8988T (cell line): ENCODE data around the gene KCNMA1.

ENCODE experiments used
- DNase-seq: peaks from one replicate; pipeline ENCODE4 v3.0.0; 2011

The KCNMA1 gene

DNA sequence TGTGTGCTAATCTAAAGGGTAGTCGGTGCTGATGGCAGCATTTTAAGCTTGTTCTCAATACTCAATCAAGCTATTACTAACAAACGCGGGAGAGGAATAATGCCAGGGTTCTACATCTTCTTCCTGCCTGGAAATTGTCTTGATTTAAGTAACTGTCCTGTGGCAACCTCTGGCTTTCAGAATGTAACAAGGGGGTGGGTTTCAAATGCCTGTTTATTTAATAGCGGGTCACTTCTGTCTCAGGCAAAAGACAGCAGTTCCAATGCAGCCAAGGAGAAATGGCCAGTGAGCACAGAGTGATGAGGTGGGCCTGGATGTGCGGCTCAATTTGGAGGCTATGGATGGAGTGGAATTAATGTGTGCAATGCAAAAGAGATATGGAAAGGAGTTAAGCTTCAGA lies 692.4 kb downstream of the KCNMA1 start:
- no peak for DNase-seq

DNA sequence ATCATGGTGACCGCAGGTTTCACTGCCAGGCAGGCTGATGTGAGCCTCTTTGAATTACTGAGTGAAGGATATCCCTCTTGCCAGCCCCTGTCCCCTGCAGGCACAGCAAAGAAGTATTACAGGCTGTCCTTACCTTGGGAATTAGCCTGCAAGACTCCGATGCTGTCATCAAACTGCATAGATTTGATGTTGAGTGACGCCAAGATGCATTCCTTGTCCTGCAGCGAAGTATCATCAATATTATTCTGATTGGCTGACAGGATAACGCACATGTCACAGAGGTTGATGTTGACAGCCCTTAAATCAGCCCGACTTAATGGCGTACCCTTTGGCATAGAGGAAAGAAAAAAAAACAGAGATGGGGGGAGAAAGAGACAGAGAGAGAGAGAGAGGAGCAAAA lies 693.0 kb downstream of the KCNMA1 start:
- DNase-seq = no peak

DNA sequence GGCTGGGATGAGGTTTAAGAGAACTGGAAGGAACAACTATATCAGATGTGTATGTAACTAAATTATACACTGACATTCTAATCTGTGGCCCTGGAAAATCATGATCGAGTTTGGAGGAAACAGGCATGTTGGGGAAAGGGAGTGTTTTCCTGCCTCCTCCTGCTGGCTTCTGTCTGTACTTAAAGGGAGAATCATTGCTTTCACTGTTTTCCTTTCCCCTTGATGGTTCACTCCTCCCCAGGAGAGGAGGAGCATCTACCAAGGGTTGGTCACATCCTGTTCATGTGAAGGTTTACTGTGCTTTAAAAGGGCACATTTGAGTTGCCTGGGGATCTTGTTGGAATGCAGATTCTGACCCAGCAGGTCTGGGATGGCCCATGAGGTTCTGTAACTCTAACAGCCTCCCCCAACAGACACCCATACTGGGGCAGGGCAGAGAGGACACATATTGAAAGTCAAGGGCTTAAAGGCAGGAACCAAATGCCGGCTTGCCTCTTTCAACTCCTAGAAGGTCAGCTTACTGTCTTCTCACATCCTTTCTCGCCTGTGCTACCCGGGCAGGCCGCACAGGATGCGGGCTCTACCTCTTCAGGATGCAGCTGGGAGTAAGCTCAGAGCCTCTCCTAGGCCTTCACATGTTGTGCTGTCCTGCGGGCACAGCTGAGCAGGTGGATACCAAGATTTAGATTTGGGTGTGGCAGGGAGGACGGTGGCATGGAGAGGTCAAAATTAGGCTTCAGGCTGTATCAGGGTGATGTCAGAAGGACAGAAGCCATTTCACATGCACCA lies 694.8 kb downstream of the KCNMA1 start:
- DNase-seq = no peak

DNA sequence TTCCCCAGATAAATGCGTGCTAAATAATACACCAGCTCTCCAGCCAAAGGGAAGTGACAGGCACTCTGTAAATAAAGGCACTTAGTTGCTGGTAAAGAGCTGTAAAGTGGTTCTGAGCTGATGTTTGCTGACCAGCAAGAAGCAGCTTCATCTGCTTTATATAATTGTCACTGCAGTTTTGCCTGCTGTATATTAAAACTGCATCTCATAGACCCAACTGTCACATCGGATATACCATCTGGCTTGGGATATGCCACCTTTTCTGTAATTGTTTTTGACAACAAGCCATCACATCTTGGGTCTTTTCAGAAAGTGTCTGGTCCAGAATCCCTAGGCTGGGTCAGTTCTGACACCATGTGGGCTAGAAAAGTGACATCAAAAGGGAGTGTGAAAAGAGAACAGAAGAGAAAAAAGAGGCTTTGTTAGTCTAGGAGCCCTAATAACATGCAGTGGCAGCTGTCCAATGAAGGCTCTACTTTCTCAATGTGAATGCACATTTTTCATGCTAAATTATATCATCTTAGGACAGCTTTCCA lies 697.6 kb downstream of the KCNMA1 start:
- no peak for DNase-seq

DNA sequence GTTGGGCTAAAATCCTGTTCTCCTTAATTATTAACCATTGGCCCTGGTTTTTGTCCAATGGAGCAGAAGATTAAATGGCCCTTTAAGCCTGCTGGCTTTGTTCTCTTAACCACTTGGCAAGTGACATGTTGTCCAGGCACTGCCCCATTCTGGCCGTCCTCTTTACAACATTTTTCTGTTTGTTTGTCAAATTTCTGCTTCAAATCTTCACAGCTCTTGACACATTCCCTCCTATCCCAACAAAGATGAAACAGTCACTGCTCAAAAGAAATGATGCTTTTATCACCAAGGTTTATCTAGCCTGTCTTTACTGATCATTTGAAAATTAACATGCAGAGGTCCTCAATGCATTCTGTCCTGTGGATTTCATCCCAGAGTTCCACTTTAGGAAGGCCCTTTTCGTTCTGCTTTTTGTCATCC lies 700.4 kb downstream of the KCNMA1 start:
- DNase-seq = no peak

DNA sequence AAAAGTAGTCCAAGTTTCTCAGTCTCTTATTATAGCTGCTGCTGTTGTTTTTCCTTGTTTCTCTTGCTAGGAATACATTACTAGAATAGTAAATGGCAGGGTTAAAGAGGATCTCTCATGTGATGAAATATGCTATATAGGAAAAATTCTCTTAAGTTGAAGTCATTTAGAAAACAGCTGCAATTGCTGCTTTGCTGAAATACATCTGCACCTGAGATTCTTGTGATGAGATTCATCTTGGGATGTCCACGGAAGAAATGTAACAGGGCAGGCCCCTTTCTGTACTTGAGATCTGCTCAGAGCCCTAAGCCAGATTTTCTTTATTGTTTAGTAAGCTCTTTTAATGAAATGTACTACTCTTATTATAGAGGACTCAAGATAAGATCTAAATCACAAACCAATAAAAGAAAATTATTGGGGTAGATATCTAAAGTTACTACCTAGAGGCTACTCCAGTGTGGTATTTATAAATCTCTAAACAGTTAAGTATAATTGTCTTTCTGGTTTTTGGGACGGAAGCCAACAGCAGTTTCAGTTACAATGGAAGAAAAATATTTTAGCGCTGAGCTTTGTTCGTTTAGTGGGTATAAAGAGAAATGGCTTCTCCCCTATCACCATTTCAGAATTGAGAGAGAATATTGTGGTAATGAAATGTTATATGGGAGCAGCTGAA lies 701.5 kb downstream of the KCNMA1 start:
- DNase-seq = no peak

DNA sequence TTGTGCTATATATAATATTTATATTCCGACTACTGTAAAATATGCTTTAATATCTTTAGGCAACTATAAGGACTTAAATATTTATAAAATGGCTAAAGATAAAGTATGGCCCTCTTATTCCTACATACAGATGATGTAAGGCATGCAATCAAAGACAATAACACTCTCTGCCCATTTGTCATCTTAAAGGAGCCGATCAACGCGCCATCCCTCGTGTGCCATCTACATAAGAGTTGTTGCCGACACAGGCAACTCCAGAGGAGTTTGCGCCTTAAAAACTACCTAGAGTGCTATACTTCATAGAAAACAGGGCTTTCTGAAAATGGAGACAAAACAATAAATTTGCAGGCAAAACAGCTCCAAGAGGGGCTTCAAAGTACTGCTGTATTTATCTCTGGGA lies 709.0 kb downstream of the KCNMA1 start:
- DNase-seq = no peak

DNA sequence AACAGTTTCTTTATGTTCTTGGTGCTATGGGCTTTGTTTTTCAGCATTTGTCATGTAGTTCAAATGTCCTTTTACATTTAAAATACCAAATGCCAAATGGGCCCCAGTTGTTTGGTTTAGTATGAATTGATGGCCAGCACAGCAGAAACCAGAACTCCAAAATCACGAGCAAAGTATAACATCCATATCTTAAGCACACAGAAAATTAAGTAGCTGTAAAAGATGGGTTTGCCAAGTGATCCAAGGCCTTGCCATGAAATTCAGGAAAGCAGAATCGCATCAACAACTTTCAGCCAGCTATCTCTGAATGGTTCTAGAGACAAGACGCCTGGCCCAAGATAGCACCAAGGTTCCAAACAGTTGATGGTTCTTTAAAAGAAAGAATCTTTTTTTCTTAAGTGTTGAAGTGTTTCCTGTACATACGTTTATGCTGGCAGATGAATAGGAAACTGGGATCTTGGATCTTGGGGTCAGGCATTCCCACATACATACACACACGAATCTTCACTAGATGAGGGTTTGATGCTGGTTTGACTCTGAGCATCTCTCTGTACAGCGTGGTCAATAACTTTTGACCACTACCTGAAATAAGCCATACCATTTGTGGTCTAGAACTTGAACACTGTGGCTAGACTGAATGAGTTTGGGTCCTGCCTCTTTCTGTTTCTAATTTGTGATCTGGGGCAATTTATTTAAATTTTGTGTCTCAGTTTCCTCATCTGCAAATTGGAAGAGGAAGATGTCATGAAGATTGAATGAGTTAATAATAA lies 711.8 kb downstream of the KCNMA1 start:
- no peak for DNase-seq

DNA sequence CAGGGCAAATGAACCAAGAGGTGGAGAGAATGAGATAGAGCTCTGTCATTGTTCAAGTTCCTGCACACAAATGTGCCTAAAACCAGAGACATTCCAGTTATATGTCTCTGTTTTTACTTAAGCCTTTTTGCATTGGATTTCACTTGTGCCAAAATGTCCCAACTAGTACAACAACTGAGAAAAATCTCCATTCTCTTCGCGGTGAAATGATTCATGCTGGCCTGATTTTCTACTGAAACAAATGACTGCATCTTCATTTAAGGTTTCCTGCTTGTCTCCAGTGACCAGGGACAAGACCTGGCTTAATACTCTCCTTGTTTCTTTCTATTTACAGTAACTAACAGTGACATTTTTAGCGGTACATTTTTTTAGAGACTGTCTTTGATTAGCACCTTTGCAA lies 714.9 kb downstream of the KCNMA1 start:
- DNase-seq = no peak

DNA sequence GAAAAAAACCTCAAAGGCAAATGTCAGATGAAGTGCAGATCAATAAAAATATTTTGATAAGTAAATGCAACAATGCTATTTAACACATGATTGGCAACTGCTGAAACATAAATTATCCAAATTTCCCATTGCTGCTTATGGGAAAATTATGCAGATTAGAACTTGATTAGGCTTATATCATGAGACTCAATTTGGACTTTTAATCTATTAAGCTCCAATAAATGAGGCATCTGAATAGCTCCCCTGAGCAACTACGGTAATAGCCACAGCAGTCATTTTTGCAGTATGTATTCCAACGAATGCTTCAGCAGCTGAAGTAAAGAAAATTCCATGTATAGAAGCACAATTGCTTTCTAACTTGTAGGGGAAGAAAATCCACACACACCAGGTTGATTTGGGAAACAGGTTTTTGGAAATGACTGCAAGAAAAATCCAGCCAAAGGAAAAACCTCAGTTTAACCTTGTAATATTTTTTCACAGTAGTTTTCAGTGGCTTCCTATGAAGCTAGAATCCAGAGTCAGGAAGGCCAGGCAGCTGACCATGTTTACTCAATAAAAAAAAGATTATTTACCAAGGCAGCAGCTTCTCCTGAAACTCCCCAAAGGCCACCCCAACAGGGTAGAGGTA lies 716.1 kb downstream of the KCNMA1 start:
- DNase-seq = no peak

DNA sequence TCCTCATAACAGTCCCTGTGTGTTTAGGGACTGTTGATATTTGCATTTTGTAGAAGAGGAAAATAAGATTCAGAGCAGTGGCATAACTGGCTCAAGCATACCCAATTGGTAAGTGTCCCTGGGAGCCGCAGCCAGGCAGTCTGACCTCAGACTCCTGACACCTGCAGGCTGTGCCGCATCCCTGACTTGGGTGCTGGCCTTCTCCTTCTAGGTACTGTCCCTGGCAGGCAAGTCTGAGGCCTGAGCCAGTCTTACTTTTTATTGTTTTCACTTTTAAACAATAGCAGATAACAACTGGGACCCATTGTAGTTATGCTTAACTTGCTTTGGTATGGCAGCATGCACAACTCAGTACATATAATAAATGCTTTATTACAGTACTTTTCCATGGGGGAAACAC lies 717.0 kb downstream of the KCNMA1 start:
- DNase-seq = no peak

DNA sequence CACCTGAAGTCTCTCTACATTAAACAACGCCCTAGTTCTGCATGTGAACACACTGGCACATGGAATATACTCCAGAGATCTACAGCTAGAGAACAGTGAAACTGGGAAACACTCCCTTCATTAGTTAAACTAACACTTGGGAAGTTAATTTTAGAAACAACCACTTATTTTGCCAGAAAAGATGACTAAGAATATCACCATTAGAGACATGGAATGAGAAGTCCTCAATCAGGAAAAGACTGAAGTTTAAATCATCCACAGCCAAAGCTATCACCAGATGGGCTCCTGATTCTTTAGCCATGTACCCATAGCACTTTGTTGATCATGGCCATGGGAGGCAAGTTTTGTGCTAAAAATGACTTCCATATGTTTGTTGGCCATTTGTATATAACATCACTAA lies 719.5 kb downstream of the KCNMA1 start:
- DNase-seq = no peak

DNA sequence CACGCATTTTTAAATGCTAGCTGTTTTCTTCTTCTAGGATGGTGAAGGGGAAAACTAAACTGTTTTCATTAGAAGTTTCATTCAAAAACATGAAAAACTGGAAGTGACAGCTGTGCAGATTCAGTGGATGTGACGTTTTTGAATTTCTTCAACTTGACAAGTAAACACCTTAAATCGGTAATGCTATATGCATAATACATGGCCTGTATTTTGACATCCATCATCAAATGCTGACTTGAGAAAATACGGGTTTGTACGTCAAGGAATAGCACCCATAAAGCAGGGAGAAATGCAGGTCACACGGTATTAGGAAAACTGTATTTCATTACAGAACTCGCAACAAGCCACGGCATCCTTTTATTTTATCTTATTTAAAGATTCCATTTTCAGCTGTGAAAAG lies 720.5 kb downstream of the KCNMA1 start:
- DNase-seq = no peak

DNA sequence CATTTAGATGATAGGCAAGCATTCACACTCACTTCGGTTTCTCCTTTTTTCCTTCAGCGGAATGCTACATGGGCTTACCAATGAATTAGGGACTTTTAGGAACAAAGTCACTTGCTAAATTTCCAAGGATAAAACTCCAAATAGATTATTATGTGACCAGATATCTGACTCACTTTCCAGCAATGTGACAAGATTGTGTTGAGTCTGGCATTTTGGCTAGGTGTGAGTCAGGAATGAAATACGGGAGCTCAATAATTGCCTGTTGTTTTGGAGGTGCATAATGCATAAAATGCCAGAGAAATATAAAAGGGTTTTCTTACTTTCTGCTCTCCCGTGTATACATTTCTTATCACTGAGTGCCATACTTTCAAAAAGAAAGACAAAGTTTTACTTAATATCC lies 721.1 kb downstream of the KCNMA1 start:
- no peak for DNase-seq

DNA sequence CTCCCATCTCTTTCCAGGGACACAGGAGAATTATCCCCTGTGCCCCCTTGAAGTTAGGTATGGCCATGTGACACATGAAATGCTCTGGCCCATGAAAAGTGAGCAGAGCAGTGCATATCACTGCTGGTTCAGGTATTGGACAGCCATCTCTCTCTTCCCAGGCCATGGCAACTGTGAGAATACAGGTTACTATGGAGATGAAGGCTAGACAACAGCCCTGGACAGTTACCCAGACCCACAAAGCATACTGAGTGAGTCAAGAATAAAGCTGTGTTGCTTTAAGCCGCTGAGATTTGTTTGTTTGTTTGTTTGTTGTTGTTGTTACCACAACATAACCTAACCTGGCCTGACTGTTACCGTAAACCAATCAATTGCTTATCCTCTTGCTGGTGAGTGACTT lies 722.3 kb downstream of the KCNMA1 start:
- DNase-seq = no peak

DNA sequence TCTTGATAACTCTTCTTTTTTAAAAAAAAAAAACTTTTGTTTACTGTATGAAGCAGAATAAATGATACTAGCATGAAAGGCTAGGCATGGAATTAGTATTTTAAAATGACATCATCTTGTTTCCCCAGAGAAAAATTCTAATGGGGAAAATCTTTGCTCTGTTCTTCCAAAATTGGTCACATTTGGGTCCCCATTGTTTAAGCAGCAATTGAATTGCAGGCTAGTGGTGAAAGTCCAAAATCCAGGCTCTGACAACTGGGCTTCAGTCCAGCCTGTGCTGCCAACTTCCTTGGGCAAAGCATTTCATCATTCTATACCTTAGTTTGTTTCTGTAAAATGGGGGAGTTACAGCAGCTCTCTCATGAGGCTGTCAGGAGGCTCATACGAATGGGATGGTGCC lies 726.4 kb downstream of the KCNMA1 start:
- no peak for DNase-seq

DNA sequence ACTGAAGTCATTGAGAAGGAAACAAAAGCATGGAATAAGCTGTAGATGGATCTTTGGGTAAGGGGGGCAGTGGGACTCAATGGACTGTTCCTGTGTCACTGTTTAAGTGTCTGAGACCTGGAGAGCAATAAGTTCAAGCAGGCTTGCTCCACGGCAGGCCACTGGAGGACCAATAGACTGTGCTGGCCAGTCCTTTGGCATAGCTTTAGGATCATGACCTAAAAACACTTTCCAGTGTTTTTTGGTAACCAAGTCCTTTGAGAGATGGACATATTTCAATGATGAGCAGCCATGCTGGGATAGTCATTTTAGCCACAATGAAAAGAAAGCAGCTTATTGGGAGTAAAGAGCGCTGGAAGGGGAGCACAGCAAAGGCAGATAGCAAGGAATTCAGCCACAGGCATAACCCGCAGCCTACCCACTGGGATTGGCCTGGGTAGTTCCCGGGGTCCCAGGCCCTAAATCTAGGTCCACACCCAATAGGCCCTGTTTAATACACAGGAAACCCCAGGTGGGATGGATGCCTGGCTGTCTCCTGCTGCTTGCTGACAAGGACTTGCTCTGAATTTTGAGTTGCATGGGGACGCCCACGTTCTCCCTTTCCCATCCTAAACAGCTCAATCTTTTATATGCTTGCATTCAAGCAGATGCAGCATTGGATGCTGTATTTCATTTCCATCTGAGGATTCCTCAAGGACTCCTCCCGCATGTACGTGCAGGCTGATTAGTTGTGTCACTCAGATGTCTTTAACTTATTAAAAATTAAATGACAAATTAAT lies 727.2 kb downstream of the KCNMA1 start:
- no peak for DNase-seq

DNA sequence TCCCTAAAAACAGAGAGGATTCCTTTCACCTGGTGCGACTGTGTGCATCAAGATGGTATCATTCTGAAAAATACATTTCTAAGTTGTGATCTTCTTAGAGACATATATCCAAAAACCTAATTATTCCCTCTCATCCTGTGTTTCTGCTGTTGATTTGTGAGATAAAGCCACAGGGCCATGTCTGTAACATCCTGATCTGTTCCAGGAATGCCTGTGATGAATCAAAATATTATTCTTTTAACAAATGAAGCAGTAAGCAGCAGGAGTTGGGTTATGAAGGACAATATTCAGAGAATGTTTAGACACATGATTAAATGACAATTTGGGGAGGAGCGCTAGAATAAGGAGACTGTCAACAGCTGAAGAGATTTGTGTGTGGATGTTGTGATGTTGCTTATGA lies 731.4 kb downstream of the KCNMA1 start:
- no peak for DNase-seq

DNA sequence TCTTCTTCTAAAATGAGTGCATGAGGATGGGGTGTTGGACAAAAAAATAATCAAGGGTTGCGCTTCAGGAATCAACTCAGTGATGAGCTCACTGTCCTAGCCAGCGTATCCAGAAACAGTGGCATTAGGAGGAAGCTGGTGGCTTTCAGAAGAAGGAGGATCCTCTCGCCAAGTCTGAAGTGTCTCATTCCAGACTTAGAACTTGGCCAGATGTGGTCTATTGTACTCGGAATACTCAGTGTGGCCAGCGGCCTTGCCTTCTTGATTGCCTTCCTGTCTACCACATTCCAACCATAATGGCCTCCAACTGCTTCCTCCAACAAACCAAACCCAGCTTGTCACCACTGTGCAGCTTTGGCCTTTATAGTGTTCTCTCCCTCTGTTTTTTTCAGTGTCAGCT lies 732.4 kb downstream of the KCNMA1 start:
- no peak for DNase-seq

DNA sequence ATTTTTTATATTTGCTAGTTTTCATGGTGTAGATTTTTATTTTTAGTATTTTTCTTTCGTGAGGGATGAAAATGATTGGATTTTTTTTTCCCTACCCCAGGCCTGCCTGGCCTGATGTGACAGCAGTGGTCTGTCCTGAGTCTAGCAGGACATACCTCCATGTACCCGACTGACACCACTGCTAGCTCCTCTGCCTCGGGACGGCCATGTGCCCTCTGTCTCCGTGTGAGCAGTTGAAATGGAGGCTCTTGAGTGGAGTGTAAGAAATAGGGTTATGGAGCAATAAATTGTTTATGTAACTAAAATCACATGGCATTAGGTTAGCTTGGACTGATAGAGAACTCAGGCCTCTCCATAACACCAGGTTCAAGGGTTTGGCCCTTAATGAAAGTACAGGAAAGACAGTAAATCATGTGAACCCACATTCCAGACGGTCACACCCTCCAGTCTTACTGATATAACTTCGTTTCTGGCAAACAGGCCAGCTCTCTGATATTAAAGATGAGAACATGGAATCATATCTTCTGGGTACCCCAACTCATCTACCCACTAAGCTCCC lies 734.1 kb downstream of the KCNMA1 start:
- DNase-seq = no peak

DNA sequence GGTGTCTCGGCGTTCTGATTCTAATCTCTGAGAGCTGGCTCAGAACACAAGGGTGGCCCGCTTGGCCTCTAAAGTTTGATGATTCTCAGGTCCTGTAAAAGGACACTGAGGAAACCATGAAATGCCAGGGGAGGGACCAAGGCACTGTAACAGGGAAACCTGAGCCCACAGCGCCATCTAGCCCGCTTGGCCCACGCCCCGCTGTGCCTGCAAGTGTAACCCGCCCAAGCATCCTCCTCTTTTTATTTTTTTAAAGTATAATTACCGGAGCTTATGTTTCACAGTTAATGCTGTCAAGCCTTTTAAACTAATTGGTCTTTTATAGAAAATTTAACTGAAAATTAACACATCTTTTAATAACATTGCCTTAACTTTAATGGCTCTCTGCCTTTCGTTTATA lies 734.7 kb downstream of the KCNMA1 start:
- DNase-seq = peak; percentile 17

DNA sequence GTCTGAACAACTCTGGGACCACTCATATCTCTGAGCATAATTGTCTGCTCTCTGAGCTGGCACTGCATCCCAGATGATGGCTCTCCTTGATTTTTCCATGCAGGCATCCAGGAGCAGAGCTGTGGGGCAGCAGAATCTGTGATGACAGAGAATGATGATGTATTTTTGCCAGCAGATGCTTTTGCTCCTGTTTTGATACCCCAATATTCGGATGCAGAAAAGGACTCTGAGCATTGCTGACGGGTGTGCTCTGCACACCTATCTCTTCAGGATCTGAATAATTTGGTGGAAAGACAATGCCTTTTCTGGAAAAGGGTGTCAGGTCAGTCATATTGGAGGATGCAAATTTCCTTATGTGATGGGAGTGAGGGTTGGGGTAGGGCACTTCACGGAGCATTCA lies 735.9 kb downstream of the KCNMA1 start:
- no peak for DNase-seq
